Neutrophil (primary cell): ENCODE results near the gene FAM180B.

Experiments used
- H3K27ac ChIP-seq: fragments of 200-600 bp; sonication (generic); 2 replicates; pipeline ENCODE4 v1.5.1; 2016; ENCODE audit warnings: mild to moderate bottlenecking, moderate library complexity
- H3K27me3 ChIP-seq: fragments of 200-600 bp; sonication (generic); 2 replicates; pipeline ENCODE4 v1.6.0; 2016; ENCODE audit warnings: mild to moderate bottlenecking
- H3K36me3 ChIP-seq: fragments of 200-600 bp; sonication (generic); 2 replicates; pipeline ENCODE4 v1.5.1; 2017
- H3K4me1 ChIP-seq, 2 experiments: fragments of 200-600 bp in 1 of 2; sonication (generic) in 1 of 2; 1 replicate in 1 of 2; 2 replicates in 1 of 2; pipeline versions ENCODE4 v1.5.1 to v1.6.1; 2013 to 2016; ENCODE audit warnings: low read depth in 1 of 2, low read length in 1 of 2, mild to moderate bottlenecking in 1 of 2, moderate library complexity in 1 of 2; ENCODE audit not compliant: control insufficient read depth in 1 of 2, insufficient read depth in 1 of 2
- H3K4me3 ChIP-seq, 2 experiments: fragments of 200-600 bp in 1 of 2; sonication (generic) in 1 of 2; 1 replicate in 1 of 2; 2 replicates in 1 of 2; pipeline ENCODE4 v1.5.1; 2013 to 2016; ENCODE audit warnings: low read depth in 1 of 2, low read length in 1 of 2, mild to moderate bottlenecking in 1 of 2, moderate library complexity in 1 of 2
- H3K9me3 ChIP-seq: fragments of 200-600 bp; sonication (generic); 2 replicates; pipeline ENCODE4 v1.5.1; 2016
- CTCF ChIP-seq: fragments of 200-600 bp; sonication (generic); IDR thresholded peaks from 2 replicates; pipeline ENCODE4 v1.5.1; 2016; ENCODE audit warnings: antibody characterized with exemption

The FAM180B gene

GRCh38 chr11:47589584-47589976, 3.1 kb downstream of the FAM180B start:
- TF ChIP-seq CTCF = no peak
- H3K9me3 ChIP-seq = no peaks in the 10 kb centered on the region
- H3K4me1 ChIP-seq = peaks cover 20 to 29% of the 10 kb centered on the region in 2 experiments
- peaks cover 7% of the 10 kb centered on the region for H3K36me3 ChIP-seq
- H3K27ac ChIP-seq = no peak overlapping the region
- H3K27me3 ChIP-seq = peaks cover 31% of the 10 kb centered on the region
- no peak overlapping the region for H3K4me3 ChIP-seq

- Histone ChIP-seq H3K27ac (no peak overlapping the region), H3K36me3 (peaks cover under 1% of the 10 kb centered on the region), H3K4me3 (no peak overlapping the region), H3K9me3 (no peaks in the 10 kb centered on the region), H3K4me1 (peaks cover 20 to 29% of the 10 kb centered on the region in 2 experiments), H3K27me3 (peaks cover 37% of the 10 kb centered on the region)
- TF ChIP-seq CTCF = no peak
Measured at GRCh38 chr11:47589977-47590861, 3.7 kb downstream of the FAM180B start.

- Histone ChIP-seq H3K27me3 (peaks cover 43% of the 10 kb centered on the region), H3K4me1 (peaks cover 20 to 29% of the 10 kb centered on the region in 2 experiments), H3K9me3 (no peaks in the 10 kb centered on the region), H3K27ac (no peak overlapping the region), H3K4me3 (no peak overlapping the region), H3K36me3 (no peaks in the 10 kb centered on the region)
- TF ChIP-seq CTCF = no peak
Measured at GRCh38 chr11:47591764-47592163, 5.3 kb downstream of the FAM180B start.

GRCh38 chr11:47592251-47592650, 5.8 kb downstream of the FAM180B start:
- H3K36me3 ChIP-seq = no peaks in the 10 kb centered on the region
- no peak overlapping the region for H3K4me3 ChIP-seq
- H3K4me1 ChIP-seq = peaks cover 20 to 29% of the 10 kb centered on the region in 2 experiments
- H3K9me3 ChIP-seq = no peaks in the 10 kb centered on the region
- no peak overlapping the region for H3K27ac ChIP-seq
- H3K27me3 ChIP-seq = peaks cover 43% of the 10 kb centered on the region
- TF ChIP-seq CTCF = no peak

- Histone ChIP-seq H3K4me1 (peaks cover 16 to 24% of the 10 kb centered on the region in 2 experiments), H3K9me3 (no peaks in the 10 kb centered on the region), H3K27ac (no peak overlapping the region), H3K27me3 (peaks cover 43% of the 10 kb centered on the region), H3K36me3 (no peaks in the 10 kb centered on the region), H3K4me3 (no peak overlapping the region)
- TF ChIP-seq CTCF = no peak
Measured at GRCh38 chr11:47592970-47593369, 6.5 kb downstream of the FAM180B start.
